HCT116 (cell line): Measurements from ENCODE around the gene PDIA3. TPM values are rescaled to one million over a fixed set of nuclear protein-coding genes. Genes with fewer than 3 reads are reported as not detected.

Source experiments
- ATAC-seq: fragments of 200-7000 bp; cut with Tn5 transposase; 2 replicates; pipeline ENCODE4 v1.9.1; 2020; ENCODE audit warnings: mild to moderate bottlenecking, moderate library complexity
- BruUV-seq: library from RNA; stranded (reverse); fragments of 400-500 nt; replicated peaks from 2 replicates; lab custom pipeline; 2021; lab: Mats Ljungman, UMichigan
- CTCF ChIA-PET: fragments of 300-600 bp; sonication (Branson Sonifier 250); formaldehyde crosslinking; loops from one replicate; lab custom pipeline; 2021; ENCODE audit warnings: antibody characterized with exemption; lab: Charles Lee
- POLR2A ChIA-PET: fragments of 300-600, 350-600 bp; sonication (Branson Sonifier 250); formaldehyde crosslinking; loops from one replicate; lab custom pipeline; 2021; ENCODE audit warnings: antibody characterized with exemption; lab: Charles Lee
- RAD21 ChIA-PET, 2 experiments: fragments of 300-600 bp; sonication (Branson Sonifier 250); formaldehyde crosslinking; loops; one replicate each; lab custom pipeline; 2023; ENCODE audit warnings: low total read pairs in 2 of 2; ENCODE audit not compliant: uncharacterized antibody in 2 of 2, unreplicated experiment in 2 of 2, low non-redundant PET in 1 of 2; lab: Charles Lee
- DNase-seq: peaks from one replicate; pipeline ENCODE4 v3.0.0-alpha.2; 2010; ENCODE audit warnings: low read depth, low spot score
- H2AFZ ChIP-seq: fragments of 200-600 bp; shearing (Covaris generic), sonication (generic); 2 replicates; pipeline ENCODE4 v1.6.1; 2017; ENCODE audit warnings: low read depth, mixed run types, mixed read lengths, antibody characterized with exemption, low read length; ENCODE audit not compliant: poor library complexity, severe bottlenecking
- H3K27ac ChIP-seq: 2 replicates; pipeline ENCODE4 v1.5.1; 2012; ENCODE audit warnings: low read depth, low read length
- H3K27me3 ChIP-seq: fragments of 200-600 bp; sonication (generic); 2 replicates; pipeline ENCODE4 v1.6.1; 2016; ENCODE audit warnings: mixed run types, low read length, mixed read lengths; ENCODE audit not compliant: insufficient read depth
- H3K36me3 ChIP-seq, 2 experiments: fragments of 200-500 bp in 1 of 2; fragments of 200-600 bp in 1 of 2; sonication (Bioruptor generic) in 1 of 2; sonication (generic) in 1 of 2; 2 replicates each; pipeline versions ENCODE4 v1.5.1 to v1.6.1; 2014 to 2016; ENCODE audit warnings: low read length in 2 of 2, inconsistent platforms in 1 of 2, mixed read lengths in 1 of 2, mixed run types in 1 of 2; ENCODE audit not compliant: insufficient read depth in 2 of 2, control insufficient read depth in 1 of 2
- H3K4me1 ChIP-seq, 2 experiments: fragments of 200-600 bp in 1 of 2; sonication (generic) in 1 of 2; 2 replicates each; pipeline versions ENCODE4 v1.5.1 to v1.6.1; 2012 to 2017; ENCODE audit warnings: low read length in 2 of 2, inconsistent platforms in 1 of 2, mild to moderate bottlenecking in 1 of 2, mixed read lengths in 1 of 2, mixed run types in 1 of 2, moderate library complexity in 1 of 2; ENCODE audit not compliant: insufficient read depth in 2 of 2, control insufficient read depth in 1 of 2
- H3K4me2 ChIP-seq: fragments of 200-600 bp; sonication (generic); 2 replicates; pipeline ENCODE4 v1.6.1; 2017; ENCODE audit warnings: mixed run types, low read length, mixed read lengths
- H3K4me3 ChIP-seq, 2 experiments: fragments of 200-600 bp in 1 of 2; sonication (generic) in 1 of 2; replicated peaks in 1 of 2; 2 replicates each; pipeline ENCODE4 v1.5.1; 2011 to 2016; ENCODE audit warnings: low read length in 2 of 2, control low read depth in 1 of 2, low read depth in 1 of 2, mild to moderate bottlenecking in 1 of 2, mixed read lengths in 1 of 2, mixed run types in 1 of 2
- H3K79me2 ChIP-seq: fragments of 200-600 bp; sonication (generic); 2 replicates; pipeline ENCODE4 v1.6.1; 2017; ENCODE audit warnings: mild to moderate bottlenecking, mixed run types, low read length, moderate library complexity, mixed read lengths; ENCODE audit not compliant: insufficient read depth
- H3K9ac ChIP-seq: fragments of 200-600 bp; sonication (generic); 2 replicates; pipeline ENCODE4 v1.6.1; 2016; ENCODE audit warnings: low read length, mixed read lengths
- H3K9me2 ChIP-seq: fragments of 200-600 bp; sonication (generic), shearing (Covaris generic); 2 replicates; pipeline ENCODE4 v1.6.1; 2017; ENCODE audit warnings: mixed run types, mild to moderate bottlenecking, moderate library complexity; ENCODE audit not compliant: insufficient read depth
- H3K9me3 ChIP-seq, 2 experiments: fragments of 200-500 bp in 1 of 2; fragments of 200-600 bp in 1 of 2; sonication (Bioruptor generic) in 1 of 2; sonication (generic) in 1 of 2; 2 replicates each; pipeline ENCODE4 v1.6.1; 2014 to 2017; ENCODE audit warnings: low read length in 2 of 2, mixed read lengths in 2 of 2, inconsistent platforms in 1 of 2, low read depth in 1 of 2, mild to moderate bottlenecking in 1 of 2, mixed run types in 1 of 2, moderate library complexity in 1 of 2; ENCODE audit not compliant: control insufficient read depth in 1 of 2, insufficient read depth in 1 of 2
- H4K20me1 ChIP-seq: fragments of 200-600 bp; sonication (generic), shearing (Covaris generic); 2 replicates; pipeline ENCODE4 v1.6.1; 2017; ENCODE audit warnings: mixed run types, mild to moderate bottlenecking, moderate library complexity; ENCODE audit not compliant: insufficient read depth
- CBX3 ChIP-seq: IDR thresholded peaks from 2 replicates; pipeline ENCODE4 v1.6.1; 2012; ENCODE audit warnings: low read depth
- CEBPB ChIP-seq: IDR thresholded peaks from 2 replicates; pipeline ENCODE4 v1.6.1; 2012; ENCODE audit warnings: low read depth
- EGR1 ChIP-seq: IDR thresholded peaks from 2 replicates; pipeline ENCODE4 v1.6.1; 2012; ENCODE audit warnings: low read depth
- ELF1 ChIP-seq: IDR thresholded peaks from 2 replicates; pipeline ENCODE4 v1.6.1; 2012; ENCODE audit warnings: low read depth, borderline replicate concordance
- EZH2 ChIP-seq: fragments of 200-600 bp; sonication (generic); IDR thresholded peaks from 2 replicates; pipeline ENCODE4 v1.6.1; 2017; ENCODE audit warnings: antibody characterized with exemption, mixed run types
- EZH2phosphoT487 ChIP-seq: fragments of 200-600 bp; IDR thresholded peaks from 2 replicates; pipeline ENCODE4 v1.6.1; 2018; ENCODE audit warnings: antibody characterized with exemption, borderline replicate concordance
- FOSL1 ChIP-seq: IDR thresholded peaks from 2 replicates; pipeline ENCODE4 v1.6.1; 2012; ENCODE audit warnings: low read depth
- JUND ChIP-seq: IDR thresholded peaks from 2 replicates; pipeline ENCODE4 v1.6.1; 2012
- POLR2A ChIP-seq: IDR thresholded peaks from 2 replicates; pipeline ENCODE4 v1.7.0; 2011; ENCODE audit warnings: borderline replicate concordance; ENCODE audit not compliant: insufficient read depth, insufficient read length; ENCODE audit errors: extremely low read depth
- POLR2AphosphoS5 ChIP-seq: IDR thresholded peaks from 2 replicates; pipeline ENCODE4 v1.6.1; 2011; ENCODE audit warnings: mild to moderate bottlenecking, low read depth, low read length, moderate library complexity
- RAD21 ChIP-seq: IDR thresholded peaks from 2 replicates; pipeline ENCODE4 v1.6.1; 2012; ENCODE audit warnings: low read depth, mild to moderate bottlenecking
- SIN3A ChIP-seq: IDR thresholded peaks from 2 replicates; pipeline ENCODE4 v1.6.1; 2012; ENCODE audit warnings: low read depth
- SP1 ChIP-seq: IDR thresholded peaks from 2 replicates; pipeline ENCODE4 v1.6.1; 2012; ENCODE audit warnings: low read depth
- SRF ChIP-seq: IDR thresholded peaks from 2 replicates; pipeline ENCODE4 v1.6.1; 2012; ENCODE audit warnings: low read depth
- YY1 ChIP-seq: IDR thresholded peaks from 2 replicates; pipeline ENCODE4 v1.6.1; 2011; ENCODE audit warnings: low read length, low read depth, moderate library complexity, mild to moderate bottlenecking; ENCODE audit not compliant: insufficient replicate concordance; ENCODE audit errors: extremely low read depth
- ZFX ChIP-seq: fragments of 450-650 bp; IDR thresholded peaks from 2 replicates; pipeline ENCODE4 v1.6.1; 2017
- ZNF274 ChIP-seq: fragments of 200-500 bp; sonication (Bioruptor generic); IDR thresholded peaks from 2 replicates; pipeline ENCODE4 v1.6.1; 2014; ENCODE audit warnings: mild to moderate bottlenecking, low read depth, low read length, inconsistent platforms
- intact Hi-C: fragments of 100-400 bp; cut with micrococcal nuclease; formaldehyde crosslinking; loops from 2 replicates; pipeline ENCODE4 v1.10.0; 2022
- total RNA-seq: library from RNA; stranded (reverse); gene quantifications from one replicate; pipeline ENCODE4 v1.2.1, GENCODE V29; 2021; ENCODE audit not compliant: unreplicated experiment
- TF ChIP-seq, protein P1 (sequence below), 3 experiments: fragments of 200-600 bp in 1 of 3; sonication (generic) in 1 of 3; IDR thresholded peaks in 2 of 3; conservative IDR thresholded peaks in 1 of 3; 2 replicates each; pipeline ENCODE4 v1.5.1; 2012 to 2017; ENCODE audit warnings: low read depth in 2 of 3, low read length in 2 of 3, antibody characterized with exemption in 1 of 3, borderline replicate concordance in 1 of 3, control low read depth in 1 of 3, mild to moderate bottlenecking in 1 of 3, mixed read lengths in 1 of 3, mixed run types in 1 of 3, moderate library complexity in 1 of 3; ENCODE audit not compliant: insufficient read depth in 1 of 3
- TF ChIP-seq, protein P2 (sequence below): IDR thresholded peaks from 2 replicates; pipeline ENCODE4 v1.6.1; 2011; ENCODE audit warnings: mild to moderate bottlenecking, low read length, moderate library complexity; ENCODE audit not compliant: insufficient replicate concordance; ENCODE audit errors: extremely low read depth
- TF ChIP-seq, protein P3 (sequence below): IDR thresholded peaks from 2 replicates; pipeline ENCODE4 v1.6.1; 2012; ENCODE audit warnings: low read depth
- TF ChIP-seq, protein P4 (sequence below): IDR thresholded peaks from 2 replicates; pipeline ENCODE4 v1.6.1; 2012

PDIA3 gene
- total RNA-seq, 1 experiment from 2014 or later: 435 TPM

DNA sequence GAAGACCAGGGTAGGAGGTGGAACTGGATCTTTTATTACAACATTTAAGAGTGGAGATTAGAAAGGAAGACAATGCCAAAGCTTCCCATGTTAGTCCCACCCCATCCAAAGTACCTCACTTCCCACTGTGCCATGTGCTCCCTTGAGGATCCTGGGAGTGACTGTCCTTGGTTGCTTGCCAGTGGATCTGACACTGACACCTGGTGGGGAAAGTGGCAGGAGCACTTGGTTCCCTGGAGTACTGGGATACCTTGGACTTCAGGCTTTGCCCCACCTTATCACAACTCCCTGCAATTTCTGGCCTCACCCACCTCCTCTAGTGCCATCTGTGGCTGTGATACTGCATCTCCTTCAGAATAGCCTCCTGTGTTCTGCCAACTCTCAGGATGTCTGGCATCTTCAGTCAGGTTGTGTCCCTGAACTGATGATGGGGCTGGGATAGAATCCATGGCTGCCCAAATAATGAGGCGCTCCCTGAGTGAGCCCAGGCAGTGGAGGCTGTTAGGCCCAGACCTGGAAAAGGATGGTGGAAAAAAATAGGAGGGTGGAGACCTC, 29.2 kb downstream of the PDIA3 start:
- Histone ChIP-seq H3K9me2 (no peaks in the 10 kb centered on the region), H3K79me2 (no peaks in the 10 kb centered on the region; the same call in 1 of the 2 replicates), H4K20me1 (no peaks in the 10 kb centered on the region), H3K36me3 (peaks cover 29 to 32% of the 10 kb centered on the region in 2 experiments), H3K27me3 (no peaks in the 10 kb centered on the region), H3K9me3 (no peaks in the 10 kb centered on the region), H2AFZ (no peak overlapping the region), H3K4me1 (peaks cover 9 to 31% of the 10 kb centered on the region in 2 experiments), H3K27ac (peak overlapping the region; percentile 69), H3K4me3 (peak overlapping the region; percentile 90 to 98), H3K4me2 (peak overlapping the region; percentile 99), H3K9ac (peak overlapping the region; percentile 86)
- ATAC-seq: peak; percentile 65
- intact Hi-C loops: loop anchor here (10.0 kb wide), 1 partner anchor 331 kb away; no protein-coding TSS in a partner anchor
- ChIA-PET CTCF (interaction anchor here (1.0 to 2.3 kb wide), 3 partner anchors 21 to 30 kb away, joined by 3 to 5 read pairs (median 3); partner anchors contain the start of genes HYPK and PDIA3), RAD21 (no interaction called here), POLR2A (interaction anchor here (0.6 to 2.0 kb wide), 6 partner anchors 10 to 521 kb away, joined by 3 to 8 read pairs (median 3); partner anchors contain the start of genes MFAP1 and SERF2)
- no TSS peak for BruUV-seq
- peak; percentile 85 for DNase-seq
- TF ChIP-seq, protein P1, sequence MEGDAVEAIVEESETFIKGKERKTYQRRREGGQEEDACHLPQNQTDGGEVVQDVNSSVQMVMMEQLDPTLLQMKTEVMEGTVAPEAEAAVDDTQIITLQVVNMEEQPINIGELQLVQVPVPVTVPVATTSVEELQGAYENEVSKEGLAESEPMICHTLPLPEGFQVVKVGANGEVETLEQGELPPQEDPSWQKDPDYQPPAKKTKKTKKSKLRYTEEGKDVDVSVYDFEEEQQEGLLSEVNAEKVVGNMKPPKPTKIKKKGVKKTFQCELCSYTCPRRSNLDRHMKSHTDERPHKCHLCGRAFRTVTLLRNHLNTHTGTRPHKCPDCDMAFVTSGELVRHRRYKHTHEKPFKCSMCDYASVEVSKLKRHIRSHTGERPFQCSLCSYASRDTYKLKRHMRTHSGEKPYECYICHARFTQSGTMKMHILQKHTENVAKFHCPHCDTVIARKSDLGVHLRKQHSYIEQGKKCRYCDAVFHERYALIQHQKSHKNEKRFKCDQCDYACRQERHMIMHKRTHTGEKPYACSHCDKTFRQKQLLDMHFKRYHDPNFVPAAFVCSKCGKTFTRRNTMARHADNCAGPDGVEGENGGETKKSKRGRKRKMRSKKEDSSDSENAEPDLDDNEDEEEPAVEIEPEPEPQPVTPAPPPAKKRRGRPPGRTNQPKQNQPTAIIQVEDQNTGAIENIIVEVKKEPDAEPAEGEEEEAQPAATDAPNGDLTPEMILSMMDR (IDR thresholded peaks at IDR 0.05 in 2 of 3, conservative IDR thresholded peaks at IDR 0.05 in 1 of 3; ENCODE audit: borderline replicate concordance in 1 of 3, insufficient read depth in 1 of 3, low read depth in 2 of 3, low read length in 2 of 3): peak; percentile 66 to 78 (median 74)
- TF ChIP-seq EGR1: no peak
- TF ChIP-seq POLR2AphosphoS5: peak; percentile 68
- no peak for TF ChIP-seq JUND
- no peak for TF ChIP-seq CEBPB
- no peak for TF ChIP-seq ZFX
- no peak for TF ChIP-seq EZH2phosphoT487
- no peak for TF ChIP-seq POLR2A
- TF ChIP-seq EZH2: no peak
- TF ChIP-seq ZNF274: no peak
- TF ChIP-seq, protein P2, sequence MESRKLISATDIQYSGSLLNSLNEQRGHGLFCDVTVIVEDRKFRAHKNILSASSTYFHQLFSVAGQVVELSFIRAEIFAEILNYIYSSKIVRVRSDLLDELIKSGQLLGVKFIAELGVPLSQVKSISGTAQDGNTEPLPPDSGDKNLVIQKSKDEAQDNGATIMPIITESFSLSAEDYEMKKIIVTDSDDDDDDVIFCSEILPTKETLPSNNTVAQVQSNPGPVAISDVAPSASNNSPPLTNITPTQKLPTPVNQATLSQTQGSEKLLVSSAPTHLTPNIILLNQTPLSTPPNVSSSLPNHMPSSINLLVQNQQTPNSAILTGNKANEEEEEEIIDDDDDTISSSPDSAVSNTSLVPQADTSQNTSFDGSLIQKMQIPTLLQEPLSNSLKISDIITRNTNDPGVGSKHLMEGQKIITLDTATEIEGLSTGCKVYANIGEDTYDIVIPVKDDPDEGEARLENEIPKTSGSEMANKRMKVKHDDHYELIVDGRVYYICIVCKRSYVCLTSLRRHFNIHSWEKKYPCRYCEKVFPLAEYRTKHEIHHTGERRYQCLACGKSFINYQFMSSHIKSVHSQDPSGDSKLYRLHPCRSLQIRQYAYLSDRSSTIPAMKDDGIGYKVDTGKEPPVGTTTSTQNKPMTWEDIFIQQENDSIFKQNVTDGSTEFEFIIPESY: no peak
- TF ChIP-seq, protein P3, sequence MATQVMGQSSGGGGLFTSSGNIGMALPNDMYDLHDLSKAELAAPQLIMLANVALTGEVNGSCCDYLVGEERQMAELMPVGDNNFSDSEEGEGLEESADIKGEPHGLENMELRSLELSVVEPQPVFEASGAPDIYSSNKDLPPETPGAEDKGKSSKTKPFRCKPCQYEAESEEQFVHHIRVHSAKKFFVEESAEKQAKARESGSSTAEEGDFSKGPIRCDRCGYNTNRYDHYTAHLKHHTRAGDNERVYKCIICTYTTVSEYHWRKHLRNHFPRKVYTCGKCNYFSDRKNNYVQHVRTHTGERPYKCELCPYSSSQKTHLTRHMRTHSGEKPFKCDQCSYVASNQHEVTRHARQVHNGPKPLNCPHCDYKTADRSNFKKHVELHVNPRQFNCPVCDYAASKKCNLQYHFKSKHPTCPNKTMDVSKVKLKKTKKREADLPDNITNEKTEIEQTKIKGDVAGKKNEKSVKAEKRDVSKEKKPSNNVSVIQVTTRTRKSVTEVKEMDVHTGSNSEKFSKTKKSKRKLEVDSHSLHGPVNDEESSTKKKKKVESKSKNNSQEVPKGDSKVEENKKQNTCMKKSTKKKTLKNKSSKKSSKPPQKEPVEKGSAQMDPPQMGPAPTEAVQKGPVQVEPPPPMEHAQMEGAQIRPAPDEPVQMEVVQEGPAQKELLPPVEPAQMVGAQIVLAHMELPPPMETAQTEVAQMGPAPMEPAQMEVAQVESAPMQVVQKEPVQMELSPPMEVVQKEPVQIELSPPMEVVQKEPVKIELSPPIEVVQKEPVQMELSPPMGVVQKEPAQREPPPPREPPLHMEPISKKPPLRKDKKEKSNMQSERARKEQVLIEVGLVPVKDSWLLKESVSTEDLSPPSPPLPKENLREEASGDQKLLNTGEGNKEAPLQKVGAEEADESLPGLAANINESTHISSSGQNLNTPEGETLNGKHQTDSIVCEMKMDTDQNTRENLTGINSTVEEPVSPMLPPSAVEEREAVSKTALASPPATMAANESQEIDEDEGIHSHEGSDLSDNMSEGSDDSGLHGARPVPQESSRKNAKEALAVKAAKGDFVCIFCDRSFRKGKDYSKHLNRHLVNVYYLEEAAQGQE: no peak
- no peak for TF ChIP-seq FOSL1
- TF ChIP-seq, protein P4, sequence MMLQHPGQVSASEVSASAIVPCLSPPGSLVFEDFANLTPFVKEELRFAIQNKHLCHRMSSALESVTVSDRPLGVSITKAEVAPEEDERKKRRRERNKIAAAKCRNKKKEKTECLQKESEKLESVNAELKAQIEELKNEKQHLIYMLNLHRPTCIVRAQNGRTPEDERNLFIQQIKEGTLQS: no peak
- TF ChIP-seq SIN3A: peak; percentile 65; the same call in 1 of the 2 replicates
- TF ChIP-seq SP1: peak; percentile 26; the same call in 1 of the 2 replicates
- peak; percentile 58 for TF ChIP-seq RAD21
- no peak for TF ChIP-seq YY1
- TF ChIP-seq SRF: no peak
- peak; percentile 86 for TF ChIP-seq CBX3
- no peak for TF ChIP-seq ELF1
